GM08714 (cell line): ENCODE results near the gene INPP5E.
A peak's percentile ranks its signal among the peaks of the same experiment; 100 is the strongest.

Experiments used
- H3K4me3 ChIP-seq: fragments of 200-500 bp; sonication (Bioruptor generic); 2 replicates; pipeline ENCODE4 v1.5.1; 2014; ENCODE audit warnings: mild to moderate bottlenecking, low read length, inconsistent platforms
- ZNF274 ChIP-seq: IDR thresholded peaks from 2 replicates; pipeline ENCODE4 v1.6.1; 2012; ENCODE audit warnings: mild to moderate bottlenecking, low read depth, low read length

INPP5E gene

DNA sequence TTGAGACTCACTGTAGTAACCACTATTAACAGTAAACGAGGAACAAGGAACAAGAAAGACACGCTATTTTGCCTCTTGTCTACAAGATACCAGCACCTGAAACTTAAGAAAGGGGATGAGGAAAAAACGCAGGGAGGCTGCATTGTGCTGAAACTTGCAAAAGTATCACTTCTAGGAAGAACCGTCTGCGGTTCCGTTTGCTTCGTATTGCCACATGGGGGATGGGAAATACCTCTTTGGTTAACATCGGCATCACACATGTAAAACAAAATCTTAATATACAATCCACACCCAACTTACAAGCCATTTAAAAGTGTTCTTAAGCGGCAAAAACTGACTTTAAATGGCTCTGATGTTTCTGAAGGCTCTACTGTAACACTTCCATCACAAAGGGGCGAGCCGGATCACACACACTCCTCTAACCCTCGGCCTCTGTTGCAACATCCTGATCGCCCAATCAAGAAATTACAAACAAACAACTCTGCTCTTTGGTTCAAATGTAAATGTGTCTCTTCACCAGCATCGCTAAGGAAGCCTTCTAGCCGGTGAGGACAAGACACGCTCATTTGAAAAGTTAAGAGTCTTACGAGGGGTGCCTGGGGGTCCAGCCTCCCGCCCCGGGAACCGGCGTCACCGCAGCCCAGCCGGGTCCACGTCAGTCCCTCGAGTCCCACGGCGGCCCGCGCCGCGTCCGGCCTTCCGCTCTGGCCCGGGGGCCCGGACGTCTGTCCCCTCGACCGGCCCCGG is 42.6 kb upstream of the INPP5E start:
- TF ChIP-seq ZNF274, result no peak
- H3K4me3 ChIP-seq, result peak overlapping the region; percentile 99

GRCh38 chr9:136481558-136481957 is 41.9 kb upstream of the INPP5E start:
- TF ChIP-seq ZNF274, result no peak
- peak overlapping the region; percentile 99 for H3K4me3 ChIP-seq

DNA sequence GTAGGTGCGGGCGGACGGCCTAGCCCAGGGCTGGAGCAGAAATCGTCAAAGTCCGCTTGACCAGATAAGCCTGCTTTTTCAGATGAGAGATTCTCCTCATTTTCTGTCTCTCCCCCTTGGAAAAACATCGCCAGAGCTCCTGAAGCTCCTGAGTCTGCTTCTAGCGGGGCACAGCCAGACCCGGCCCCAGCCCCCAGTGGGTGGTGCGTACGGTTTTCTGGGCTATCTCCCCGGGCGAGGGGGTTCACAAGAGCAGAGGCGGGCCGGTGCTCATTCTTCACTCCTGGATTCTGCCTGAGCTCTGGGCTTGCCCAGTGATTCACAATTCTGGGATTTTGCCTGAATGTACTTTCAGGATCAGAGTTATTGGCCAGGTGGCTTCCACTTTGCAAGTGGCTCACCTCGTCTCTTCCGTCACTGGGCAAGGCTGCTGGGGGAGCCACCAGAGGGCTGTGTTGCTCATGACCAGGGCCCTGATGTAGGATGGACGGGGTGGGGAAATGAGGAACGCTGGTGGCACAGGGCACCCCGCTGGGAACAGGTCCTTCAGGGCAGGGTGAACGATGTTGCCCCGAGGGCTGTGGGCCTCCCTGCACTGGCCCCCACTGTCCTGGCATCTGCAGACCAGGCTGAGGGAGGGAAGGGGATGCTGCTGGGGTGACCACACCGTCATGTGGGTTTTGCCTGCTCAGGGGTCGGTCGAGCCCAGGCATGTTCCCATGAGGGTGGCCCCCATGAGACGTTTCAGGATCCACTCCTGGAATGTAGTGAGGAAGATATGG is 36.9 kb upstream of the INPP5E start:
- H3K4me3 ChIP-seq, result no peak overlapping the region
- TF ChIP-seq ZNF274, result no peak

DNA sequence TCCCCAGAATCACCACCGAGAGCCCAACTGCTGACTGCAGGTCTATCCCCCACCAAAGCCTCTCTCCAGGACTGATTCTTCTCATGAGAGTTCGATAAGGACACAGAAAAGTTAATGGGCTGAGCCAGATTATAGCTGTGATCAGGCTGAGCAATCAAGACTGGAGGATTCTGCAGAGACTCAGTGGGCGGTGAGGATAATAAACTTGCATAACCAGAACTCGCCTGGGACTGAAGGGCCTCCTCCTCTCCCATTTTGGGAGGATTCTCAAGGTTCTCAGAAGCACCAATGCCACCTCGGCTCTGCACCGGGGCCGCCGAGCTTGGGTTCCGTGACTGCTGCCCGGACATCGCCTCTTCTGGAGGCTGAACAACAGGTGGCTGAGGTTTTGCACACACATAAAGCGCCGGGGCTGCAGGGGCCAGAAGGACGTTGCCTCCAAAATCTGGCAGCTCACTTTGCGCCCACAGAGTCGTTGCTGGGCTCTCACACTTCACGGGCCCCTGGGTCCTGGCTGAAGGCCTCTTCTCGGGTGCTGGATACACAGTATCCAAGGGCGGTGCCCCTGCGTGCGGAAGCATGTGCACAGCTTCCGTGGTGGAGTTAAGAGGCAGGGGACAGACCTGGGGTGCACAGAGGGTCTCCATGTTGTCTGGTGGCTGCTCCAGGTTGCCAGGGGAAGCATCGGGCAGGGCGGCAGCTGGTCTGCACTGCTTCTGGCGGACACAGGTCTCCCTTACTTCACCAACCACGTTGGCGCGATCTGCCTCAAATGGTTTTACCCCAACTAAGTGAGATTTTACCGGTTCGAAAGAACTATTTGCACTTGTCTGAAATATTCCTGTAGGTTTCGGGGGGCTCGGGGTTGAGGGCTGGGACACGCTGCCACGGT is 35.6 kb upstream of the INPP5E start:
- no peak for TF ChIP-seq ZNF274

DNA sequence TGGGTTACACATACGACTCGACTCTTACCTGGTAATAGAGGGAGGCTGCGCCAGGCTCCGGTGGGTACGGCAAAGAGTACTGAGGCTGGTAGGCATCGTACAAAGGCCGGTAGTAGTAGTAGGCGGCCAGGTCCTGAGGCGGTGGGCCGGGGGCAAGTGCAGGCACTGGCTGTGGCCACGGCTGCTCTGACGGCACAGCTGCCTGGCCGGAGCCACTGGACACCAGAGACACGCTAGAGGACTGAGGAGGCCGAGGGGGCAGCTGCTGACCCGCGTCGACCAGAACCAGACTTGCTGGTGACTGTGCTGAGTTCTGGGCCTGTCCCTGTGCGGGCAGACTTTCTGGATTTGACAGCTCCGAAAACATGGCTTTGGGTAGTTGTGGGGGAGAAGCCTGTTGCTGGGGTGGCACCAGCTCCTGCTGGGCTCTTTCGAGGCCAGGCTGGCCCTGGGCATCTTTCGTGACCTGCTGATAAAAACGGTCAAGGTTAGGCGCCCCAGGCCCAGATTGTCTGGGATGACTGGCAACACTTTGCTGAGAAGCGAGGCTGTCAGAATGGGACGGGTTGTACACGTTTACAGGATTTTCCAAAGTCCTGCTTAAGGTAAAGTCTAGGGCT is 34.5 kb upstream of the INPP5E start:
- no peak overlapping the region for H3K4me3 ChIP-seq
- TF ChIP-seq ZNF274, result no peak

More for the DNA sequence above, 35.6 kb upstream of the INPP5E start:
- H3K4me3 ChIP-seq, result no peak overlapping the region

GRCh38 chr9:136473354-136473721 is 33.7 kb upstream of the INPP5E start:
- TF ChIP-seq ZNF274, result no peak
- H3K4me3 ChIP-seq, result no peak overlapping the region

DNA sequence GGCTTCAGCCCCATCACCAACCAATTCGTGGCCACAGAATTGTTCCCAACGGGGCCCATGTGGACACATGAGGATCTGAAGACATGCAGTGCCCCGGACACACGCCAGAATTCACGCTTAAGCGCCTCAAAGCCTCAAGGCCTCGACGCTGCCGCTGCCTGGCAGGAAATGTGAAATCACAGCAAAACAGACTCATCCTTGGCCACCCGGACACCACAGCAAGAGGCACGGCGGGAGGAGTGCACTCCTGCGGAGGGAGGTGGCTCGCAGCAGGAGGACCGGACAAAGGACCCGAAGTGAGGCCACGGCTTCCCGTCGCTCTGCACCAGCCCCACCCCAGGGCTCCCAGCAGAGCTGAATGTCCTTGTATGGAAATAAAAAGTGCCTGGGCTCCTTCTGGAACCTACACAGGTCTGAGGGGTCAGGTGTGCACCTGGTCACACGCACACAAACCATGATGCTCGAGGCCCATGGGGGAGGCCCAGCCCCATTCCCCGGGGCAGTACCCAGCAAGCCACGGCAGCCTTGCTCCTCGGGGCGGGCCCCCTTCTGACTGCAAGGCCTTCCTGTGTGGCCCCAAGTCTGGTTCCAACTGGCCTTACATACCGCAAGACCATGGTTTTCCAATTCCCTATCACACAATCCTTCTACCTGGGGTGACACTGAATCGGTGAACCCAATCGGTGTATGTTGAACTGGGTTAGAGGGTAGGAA is 33.2 kb upstream of the INPP5E start:
- H3K4me3 ChIP-seq, result no peak overlapping the region
- TF ChIP-seq ZNF274, result no peak

DNA sequence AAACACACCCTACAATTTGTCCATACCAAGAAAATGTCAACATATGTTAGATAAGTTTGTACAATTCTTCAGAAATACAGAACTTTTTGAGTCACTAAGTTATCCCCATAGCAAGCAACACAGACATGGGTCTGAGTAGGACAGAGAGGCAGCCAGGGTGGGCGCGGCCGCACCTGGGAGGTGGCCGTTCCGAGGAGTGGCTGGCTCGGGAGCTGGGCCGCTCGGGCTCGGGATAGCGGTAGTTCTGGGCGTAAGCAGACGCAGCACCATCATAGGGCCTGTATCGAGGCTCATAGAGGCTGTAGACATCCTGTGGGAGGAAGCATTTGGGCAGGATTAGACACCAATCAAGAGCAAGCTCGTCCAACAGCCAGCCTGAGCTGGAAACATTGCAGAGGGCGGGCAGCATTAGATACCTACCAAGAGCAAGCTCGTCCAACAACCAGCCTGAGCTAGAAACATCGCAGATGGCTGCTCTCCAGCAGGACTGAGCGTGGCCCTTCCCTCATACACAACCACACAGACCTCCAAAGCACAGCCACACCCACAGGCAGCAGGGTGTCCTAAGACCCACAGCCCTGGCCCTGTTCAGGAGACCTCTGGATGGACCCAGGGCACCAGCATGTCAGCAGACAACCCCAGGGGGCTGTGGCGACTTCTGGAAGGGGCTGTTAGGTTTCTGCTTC is 32.3 kb upstream of the INPP5E start:
- no peak overlapping the region for H3K4me3 ChIP-seq
- no peak for TF ChIP-seq ZNF274

DNA sequence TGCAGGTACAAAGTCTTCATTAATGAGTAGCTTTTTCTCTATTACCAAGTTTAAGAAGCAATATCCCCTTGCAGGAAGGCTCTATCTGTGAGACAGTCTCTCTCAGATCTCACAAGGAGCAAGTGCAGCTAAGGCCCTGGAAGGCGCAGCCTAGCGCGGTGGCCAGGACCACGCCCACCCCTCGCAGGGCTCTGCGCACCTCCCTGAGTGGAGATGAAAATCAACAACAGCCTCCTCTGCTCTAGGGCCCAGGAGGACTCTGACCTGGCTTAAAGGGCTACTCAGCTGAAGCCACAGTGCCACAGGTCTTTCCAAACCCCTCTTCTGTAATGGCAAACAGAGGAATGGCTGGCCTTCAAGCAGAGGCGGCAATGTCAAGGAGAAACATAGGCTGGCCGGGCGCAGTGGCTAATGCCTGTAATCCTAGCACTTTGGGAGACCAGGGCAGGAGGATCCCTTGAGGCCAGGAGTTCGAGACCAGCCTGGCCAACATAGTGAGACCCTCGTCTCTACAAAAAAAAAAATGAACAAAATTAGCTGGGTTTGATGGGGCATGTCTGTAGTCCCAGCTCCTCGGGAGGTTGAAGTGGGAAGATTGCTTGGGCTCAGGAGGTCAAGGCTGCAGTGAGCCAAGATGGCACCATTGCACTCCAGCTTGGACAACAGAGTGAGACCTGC is 31.3 kb upstream of the INPP5E start:
- H3K4me3 ChIP-seq, result no peak overlapping the region
- TF ChIP-seq ZNF274, result no peak

DNA sequence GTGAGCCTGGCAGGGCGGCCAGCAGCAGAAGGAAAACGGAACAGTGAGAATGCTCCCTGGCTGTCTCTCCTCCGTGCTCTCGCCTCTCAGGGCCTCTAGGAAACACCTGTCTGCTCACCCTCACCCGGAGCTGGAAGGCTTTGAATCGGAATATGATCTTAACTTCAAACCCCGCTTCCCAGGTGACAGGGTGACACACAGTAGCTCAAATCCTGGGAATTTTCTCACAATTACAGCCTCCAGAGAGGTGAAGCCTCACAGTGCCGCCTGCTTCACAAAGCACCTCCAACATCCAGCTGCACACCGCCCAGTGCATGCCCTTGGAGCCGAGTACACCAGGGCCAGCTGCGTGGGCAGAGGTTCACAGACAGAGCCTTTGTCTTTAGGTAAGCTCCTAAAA is 30.7 kb upstream of the INPP5E start:
- no peak overlapping the region for H3K4me3 ChIP-seq
- no peak for TF ChIP-seq ZNF274

- no peak overlapping the region for H3K4me3 ChIP-seq
- no peak for TF ChIP-seq ZNF274
Measured at GRCh38 chr9:136467766-136468165, 28.1 kb upstream of the INPP5E start.

DNA sequence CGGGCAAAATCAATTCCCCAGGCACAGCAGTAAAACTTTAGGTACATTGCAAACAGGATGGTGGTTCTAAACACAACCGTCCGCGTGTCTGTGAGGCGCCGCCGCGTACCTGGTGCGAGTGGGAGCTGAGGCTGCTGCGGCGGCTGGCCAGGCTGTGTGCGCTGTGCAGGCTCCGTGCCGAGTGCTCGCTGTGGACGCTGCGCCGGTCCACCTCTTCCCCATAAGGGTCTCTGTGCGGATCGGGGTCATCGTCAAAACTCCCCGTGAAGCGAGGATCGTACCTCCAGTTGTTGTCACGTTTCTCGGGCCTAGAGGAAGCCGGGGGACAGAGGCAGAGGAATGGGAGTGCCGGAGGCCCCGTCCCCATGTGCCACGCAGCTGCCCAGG is 26.5 kb upstream of the INPP5E start:
- no peak overlapping the region for H3K4me3 ChIP-seq
- no peak for TF ChIP-seq ZNF274
